ENCODE results near the gene CLDN18.
A peak's percentile ranks its signal among the peaks of the same experiment; 100 is the strongest.

Gene CLDN18

GRCh38 chr3:138027821-138028220 lies 17.9 kb downstream of the CLDN18 start:
- DNase-seq = no peak

- DNase-seq = no peak
Observed at GRCh38 chr3:138030734-138031280, 20.8 kb downstream of the CLDN18 start.

GRCh38 chr3:138031536-138031935 lies 21.6 kb downstream of the CLDN18 start:
- DNase-seq = no peak

GRCh38 chr3:138032567-138032966 lies 22.6 kb downstream of the CLDN18 start:
- DNase-seq = no peak

- no peak for DNase-seq
Observed at GRCh38 chr3:138033202-138033691, 23.3 kb downstream of the CLDN18 start.

GRCh38 chr3:138034918-138035317 lies 25.0 kb downstream of the CLDN18 start:
- DNase-seq = no peak

- DNase-seq = no peak
Observed at GRCh38 chr3:138036572-138036971, 26.6 kb downstream of the CLDN18 start.

- no peak for DNase-seq
Observed at GRCh38 chr3:138038725-138039462, 28.9 kb downstream of the CLDN18 start.

GRCh38 chr3:138042043-138042442 lies 32.1 kb downstream of the CLDN18 start:
- DNase-seq = no peak

GRCh38 chr3:138043266-138044029 lies 33.5 kb downstream of the CLDN18 start:
- DNase-seq = no peak

- no peak for DNase-seq
Observed at GRCh38 chr3:138046085-138046484, 36.1 kb downstream of the CLDN18 start.

GRCh38 chr3:138046955-138047354 lies 37.0 kb downstream of the CLDN18 start:
- DNase-seq = no peak

GRCh38 chr3:138047596-138048158 lies 37.7 kb downstream of the CLDN18 start:
- no peak for DNase-seq

GRCh38 chr3:138049157-138049919 lies 39.4 kb downstream of the CLDN18 start:
- no peak for DNase-seq

- peak; percentile 29 for DNase-seq
Observed at GRCh38 chr3:138051947-138052802, 42.2 kb downstream of the CLDN18 start.

GRCh38 chr3:138054057-138054456 lies 44.1 kb downstream of the CLDN18 start:
- no peak for DNase-seq

- DNase-seq = no peak
Observed at GRCh38 chr3:138057384-138057783, 47.4 kb downstream of the CLDN18 start.

- DNase-seq = no peak
Observed at GRCh38 chr3:138059261-138059660, 49.3 kb downstream of the CLDN18 start.

- DNase-seq = no peak
Observed at GRCh38 chr3:138060792-138061191, 50.8 kb downstream of the CLDN18 start.

- no peak for DNase-seq
Observed at GRCh38 chr3:138062037-138062436, 52.1 kb downstream of the CLDN18 start.

- no peak for DNase-seq
Observed at GRCh38 chr3:138062626-138063025, 52.7 kb downstream of the CLDN18 start.

- no peak for DNase-seq
Observed at GRCh38 chr3:138063416-138063815, 53.5 kb downstream of the CLDN18 start.
